Renal pelvis (tissue), 12 donors: Measurements from ENCODE around the gene CASZ1. TPM values are rescaled to one million over a fixed set of nuclear protein-coding genes. Genes with fewer than 3 reads are reported as not detected.

Experiments used
- DNase-seq: peaks from one replicate; pipeline ENCODE4 v3.0.0-alpha.2; 2013
- long read RNA-seq, 16 experiments: transcript quantifications; one replicate each; lab custom pipeline, GENCODE V29; 2026
- polyA plus RNA-seq, 3 donors: library from polyadenylated mRNA; unstranded; fragments of 120-200 nt; gene quantifications; one replicate each; pipeline ENCODE4 v1.2.1, GENCODE V29; 2013; ENCODE audit not compliant: insufficient read length in 3 of 3

CASZ1 gene, protein sequence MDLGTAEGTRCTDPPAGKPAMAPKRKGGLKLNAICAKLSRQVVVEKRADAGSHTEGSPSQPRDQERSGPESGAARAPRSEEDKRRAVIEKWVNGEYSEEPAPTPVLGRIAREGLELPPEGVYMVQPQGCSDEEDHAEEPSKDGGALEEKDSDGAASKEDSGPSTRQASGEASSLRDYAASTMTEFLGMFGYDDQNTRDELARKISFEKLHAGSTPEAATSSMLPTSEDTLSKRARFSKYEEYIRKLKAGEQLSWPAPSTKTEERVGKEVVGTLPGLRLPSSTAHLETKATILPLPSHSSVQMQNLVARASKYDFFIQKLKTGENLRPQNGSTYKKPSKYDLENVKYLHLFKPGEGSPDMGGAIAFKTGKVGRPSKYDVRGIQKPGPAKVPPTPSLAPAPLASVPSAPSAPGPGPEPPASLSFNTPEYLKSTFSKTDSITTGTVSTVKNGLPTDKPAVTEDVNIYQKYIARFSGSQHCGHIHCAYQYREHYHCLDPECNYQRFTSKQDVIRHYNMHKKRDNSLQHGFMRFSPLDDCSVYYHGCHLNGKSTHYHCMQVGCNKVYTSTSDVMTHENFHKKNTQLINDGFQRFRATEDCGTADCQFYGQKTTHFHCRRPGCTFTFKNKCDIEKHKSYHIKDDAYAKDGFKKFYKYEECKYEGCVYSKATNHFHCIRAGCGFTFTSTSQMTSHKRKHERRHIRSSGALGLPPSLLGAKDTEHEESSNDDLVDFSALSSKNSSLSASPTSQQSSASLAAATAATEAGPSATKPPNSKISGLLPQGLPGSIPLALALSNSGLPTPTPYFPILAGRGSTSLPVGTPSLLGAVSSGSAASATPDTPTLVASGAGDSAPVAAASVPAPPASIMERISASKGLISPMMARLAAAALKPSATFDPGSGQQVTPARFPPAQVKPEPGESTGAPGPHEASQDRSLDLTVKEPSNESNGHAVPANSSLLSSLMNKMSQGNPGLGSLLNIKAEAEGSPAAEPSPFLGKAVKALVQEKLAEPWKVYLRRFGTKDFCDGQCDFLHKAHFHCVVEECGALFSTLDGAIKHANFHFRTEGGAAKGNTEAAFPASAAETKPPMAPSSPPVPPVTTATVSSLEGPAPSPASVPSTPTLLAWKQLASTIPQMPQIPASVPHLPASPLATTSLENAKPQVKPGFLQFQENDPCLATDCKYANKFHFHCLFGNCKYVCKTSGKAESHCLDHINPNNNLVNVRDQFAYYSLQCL (N-terminal part only)
- polyA plus RNA-seq, result 10 to 100 TPM; 19.6 to 24.5 (median 23.9) TPM
- long read RNA-seq, donor 1, result 0 reads
- long read RNA-seq, donor 2, result 0 reads
- long read RNA-seq, donor 3, partial matches to known transcripts, result 0 of 2 reads
- long read RNA-seq, donor 3, other reads (novel, unspliced or antisense), result 0 of 2 reads
- long read RNA-seq, donor 4, result 0 reads
- long read RNA-seq, donor 5, result 0 reads
- long read RNA-seq, donor 6, partial matches to known transcripts, result 0 of 1 reads
- long read RNA-seq, donor 6, other reads (novel, unspliced or antisense), result 0 of 1 reads
- long read RNA-seq, donor 7, result 0 reads
- long read RNA-seq, donor 8, result 0 reads
- long read RNA-seq, donor 9, partial matches to known transcripts, result 0 of 1 reads
- long read RNA-seq, donor 9, other reads (novel, unspliced or antisense), result 0 of 1 reads
- long read RNA-seq, donor 10, result 0 reads
- long read RNA-seq, donor 11, partial matches to known transcripts, result 5 of 6 reads
- long read RNA-seq, donor 11, other reads (novel, unspliced or antisense), result 0 of 6 reads
- long read RNA-seq, donor 12, result 0 reads
- long read RNA-seq, donor 13, partial matches to known transcripts, result 0 of 2 reads
- long read RNA-seq, donor 13, other reads (novel, unspliced or antisense), result 0 of 2 reads
- long read RNA-seq, donor 14, result 0 reads
- long read RNA-seq, donor 15, full-length matches to known transcripts, result 2 of 2 reads
- long read RNA-seq, donor 15, partial matches to known transcripts, result 0 of 2 reads
- long read RNA-seq, donor 15, other reads (novel, unspliced or antisense), result 0 of 2 reads
- long read RNA-seq, donor 16, result 0 reads

- peak; percentile 91 for DNase-seq
Measured at GRCh38 chr1:10796029-10796944, at the start of gene CASZ1. CASZ1 (minus strand) TSS chr1:10796646; CDS start chr1:10693889, 102,757 bp downstream.

DNA sequence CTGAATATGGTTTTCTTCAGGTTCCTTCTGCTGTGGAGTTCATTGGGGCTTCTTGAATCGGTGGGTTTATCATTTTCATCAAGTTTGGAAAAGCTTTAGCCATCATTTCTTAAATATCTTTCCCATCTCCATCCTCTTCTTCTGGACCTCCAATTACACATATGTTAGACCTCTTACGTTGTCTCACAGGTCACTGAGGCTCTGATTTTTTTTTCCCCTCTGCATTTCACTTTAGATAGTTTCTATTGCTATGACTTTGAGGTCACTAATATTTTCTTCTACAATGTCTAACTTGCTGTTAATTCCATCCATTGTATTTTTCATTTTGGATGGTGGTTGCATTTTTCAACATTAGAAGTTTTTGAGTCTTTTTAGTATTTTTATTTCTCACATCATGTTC lies 47.3 kb upstream of the CASZ1 start:
- DNase-seq, result no peak

DNA sequence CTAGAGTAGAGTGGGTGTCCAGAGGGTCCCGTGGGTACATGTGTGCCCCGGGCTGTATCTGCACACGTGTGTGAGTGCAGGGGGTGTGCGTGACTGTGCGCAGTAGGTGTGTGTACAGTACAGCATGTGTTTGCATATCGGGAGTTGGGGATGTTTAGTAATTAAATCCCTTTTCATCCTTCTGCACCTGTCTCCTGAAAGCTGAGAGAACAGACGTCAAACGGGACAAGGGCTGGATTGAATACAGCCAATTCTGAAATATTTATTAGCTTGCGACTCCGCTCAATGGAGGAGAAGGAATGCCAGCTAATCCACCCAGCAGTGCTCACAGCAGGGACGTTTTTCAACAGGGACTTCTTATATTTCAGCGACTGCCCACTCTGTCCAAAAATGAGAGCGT lies 44.7 kb upstream of the CASZ1 start:
- no peak for DNase-seq

GRCh38 chr1:10839188-10839770 lies 42.8 kb upstream of the CASZ1 start:
- no peak for DNase-seq

DNA sequence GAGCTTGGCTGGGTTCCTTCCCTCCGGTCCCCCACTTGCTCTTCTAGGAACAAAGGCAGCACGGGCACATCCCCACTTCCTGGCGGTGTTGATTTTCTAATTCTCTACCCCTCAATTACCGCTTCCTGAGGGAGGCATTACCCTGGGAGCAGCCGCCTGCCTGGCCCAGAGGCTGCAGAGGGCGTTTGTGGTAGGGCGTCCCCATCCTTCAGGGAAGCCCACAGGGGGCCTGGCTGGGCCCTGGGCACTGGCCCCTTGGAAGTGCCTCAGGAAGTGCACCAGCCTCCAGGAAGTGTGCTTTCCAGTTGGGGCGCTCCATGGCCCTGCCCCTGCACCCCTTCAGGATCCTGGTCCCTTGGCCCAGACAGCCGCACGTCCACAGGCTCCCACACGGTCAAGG lies 42.1 kb upstream of the CASZ1 start:
- no peak for DNase-seq

DNA sequence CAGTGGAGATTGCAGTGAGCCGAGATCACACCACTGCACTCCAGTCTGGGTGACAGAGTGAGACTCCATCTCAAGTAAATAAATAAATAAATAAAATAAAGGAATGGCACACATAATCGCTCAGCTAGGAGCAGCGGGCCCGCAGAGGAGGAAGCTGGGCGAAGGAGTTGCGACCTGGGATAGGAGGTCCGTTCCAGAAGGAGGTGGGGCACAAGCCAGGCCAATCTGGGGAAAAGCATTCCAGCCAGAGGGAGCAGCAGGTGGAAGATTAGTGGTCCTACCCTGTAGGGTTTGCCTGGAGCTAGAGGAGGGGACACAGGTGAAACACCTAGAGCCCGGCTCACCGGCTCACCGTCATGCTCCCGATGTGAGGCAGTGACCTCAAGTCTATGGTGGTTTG lies 40.3 kb upstream of the CASZ1 start:
- no peak for DNase-seq

- DNase-seq, result peak; percentile 87
Measured at GRCh38 chr1:10835822-10836421, 39.5 kb upstream of the CASZ1 start.

GRCh38 chr1:10835421-10835820 lies 39.0 kb upstream of the CASZ1 start:
- no peak for DNase-seq

DNA sequence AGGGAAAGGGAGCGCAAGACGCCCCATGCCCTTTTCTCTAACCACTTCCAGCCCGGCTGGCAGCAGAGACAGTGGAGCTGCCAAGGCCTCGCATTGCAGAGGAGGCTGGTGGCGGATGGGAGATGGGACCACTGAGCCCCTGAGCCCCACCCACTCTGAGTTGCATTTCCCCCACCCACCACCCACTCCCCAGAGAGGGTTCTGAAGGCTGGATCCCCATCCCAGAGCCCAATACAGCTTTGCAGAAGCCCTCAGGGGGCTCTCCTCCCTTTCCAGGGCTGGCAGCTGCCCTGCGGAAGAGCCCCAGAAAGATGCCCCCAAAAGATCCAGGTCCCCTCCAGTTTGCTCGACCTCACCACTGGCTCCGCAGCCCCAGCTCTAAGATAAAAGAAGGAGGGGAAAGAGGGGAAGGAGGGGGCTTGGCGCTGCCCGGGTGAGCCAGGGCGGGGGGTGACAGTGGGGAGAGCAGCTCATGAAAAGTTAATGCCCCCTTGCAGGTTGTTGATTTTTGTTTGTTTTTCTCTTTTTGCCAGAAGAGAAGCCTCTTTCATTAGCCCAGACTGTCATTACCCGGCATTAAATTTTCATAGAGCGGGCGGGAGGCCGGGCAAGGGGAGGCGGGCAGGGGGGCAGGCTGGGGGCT lies 38.4 kb upstream of the CASZ1 start:
- DNase-seq, result no peak

- DNase-seq, result no peak
Measured at GRCh38 chr1:10833630-10834557, 37.4 kb upstream of the CASZ1 start.

DNA sequence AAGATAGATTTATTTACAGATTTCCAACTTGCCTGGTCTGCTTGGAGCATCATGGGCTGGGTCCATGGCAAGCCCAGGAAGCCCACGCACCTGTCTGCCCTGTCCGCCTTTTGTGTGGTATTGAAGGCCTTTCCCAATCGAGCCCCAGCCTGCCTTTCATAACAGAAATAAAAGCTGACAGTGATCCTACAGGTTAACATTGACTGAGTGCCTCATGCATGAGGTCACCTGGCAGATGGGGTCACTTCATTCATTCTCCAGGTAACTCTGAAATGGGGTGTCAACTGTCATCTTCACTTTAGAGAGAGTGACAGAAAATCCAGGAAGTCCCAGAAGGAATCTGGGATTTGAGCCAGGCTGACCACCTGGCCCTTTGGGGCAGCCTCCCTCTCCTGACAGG lies 36.3 kb upstream of the CASZ1 start:
- DNase-seq, result no peak

DNA sequence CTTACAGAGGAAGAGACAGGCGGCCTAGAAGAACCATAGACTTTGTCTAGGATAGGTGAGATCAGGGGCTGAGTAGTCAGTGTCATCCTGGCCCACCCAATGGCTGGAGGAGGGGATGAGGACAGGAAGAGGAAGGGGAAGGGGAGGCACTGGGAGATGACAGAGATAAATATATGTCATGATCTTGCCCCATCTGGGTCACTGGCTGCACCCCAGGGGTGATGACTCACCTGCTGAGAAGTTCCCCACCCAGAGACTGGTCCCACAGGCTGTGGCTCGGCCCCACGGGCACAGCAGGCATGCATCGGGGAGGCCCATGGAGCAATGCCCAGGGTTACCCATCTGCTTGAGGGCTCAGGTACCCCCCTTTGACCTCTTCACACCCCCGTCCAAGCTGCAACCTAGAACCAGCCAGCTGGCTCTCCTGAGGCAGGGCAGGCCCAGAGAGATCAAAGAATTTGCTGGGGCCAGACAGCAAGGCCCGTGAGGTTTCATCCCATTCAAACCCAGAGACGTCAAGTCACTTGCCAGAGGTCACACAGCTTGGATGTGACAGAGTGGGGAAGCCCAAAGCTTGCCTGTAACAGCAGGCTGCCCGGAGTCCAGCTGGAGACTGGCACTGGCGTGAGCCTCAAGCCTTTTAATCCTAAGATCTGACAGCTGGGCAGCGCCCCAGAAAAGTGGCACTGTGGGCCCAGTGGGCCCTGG lies 34.7 kb upstream of the CASZ1 start:
- DNase-seq, result no peak

DNA sequence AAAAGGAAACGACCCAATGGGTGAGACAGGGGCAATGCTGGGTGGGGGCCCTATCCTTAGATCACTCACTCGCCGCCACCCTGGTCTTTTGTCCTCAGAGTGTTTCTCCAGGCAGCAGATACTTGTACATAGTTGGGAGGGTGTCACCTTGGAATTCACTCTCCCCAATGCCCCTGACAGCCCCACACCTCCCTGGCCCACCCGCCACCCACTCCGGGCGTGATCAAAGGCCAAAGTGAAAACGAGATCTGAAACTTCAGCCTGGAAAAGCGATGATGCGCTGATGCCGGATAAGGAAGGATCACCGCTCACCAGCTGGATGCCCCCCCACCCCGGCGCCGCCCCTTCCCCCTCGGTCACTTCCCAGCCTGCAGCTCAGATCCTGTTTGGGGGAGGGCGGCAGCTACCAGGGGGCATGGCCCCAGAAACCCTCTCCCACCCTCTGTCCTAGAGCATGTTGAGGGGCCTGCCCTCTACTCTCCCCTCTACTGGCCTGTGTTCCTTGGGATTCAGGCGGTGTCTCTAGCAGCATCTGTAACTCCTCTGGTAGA lies 33.6 kb upstream of the CASZ1 start:
- DNase-seq, result no peak

- no peak for DNase-seq
Measured at GRCh38 chr1:10829067-10829818, 32.8 kb upstream of the CASZ1 start.
